Tibial artery (tissue), 4 donors: ENCODE data around the gene SRCIN1.
A peak's percentile ranks its signal among the peaks of the same experiment; 100 is the strongest.

Experiments
- DNase-seq, 2 donors: peaks; one replicate each; pipeline ENCODE4 v3.0.0-alpha.2; 2019
- H3K27ac ChIP-seq, 2 donors: fragments of 200-600 bp; sonication (generic) in 1 of 2; 1 replicate in 1 of 2; 2 replicates in 1 of 2; pipeline ENCODE4 v1.5.1; 2018 to 2019; ENCODE audit warnings: mild to moderate bottlenecking in 1 of 2
- H3K27me3 ChIP-seq, 2 donors: fragments of 200-600 bp; sonication (generic) in 1 of 2; one replicate each; pipeline versions ENCODE4 v1.5.1 to v1.6.0; 2016 to 2019
- H3K36me3 ChIP-seq, 3 donors: fragments of 200-600 bp; sonication (generic) in 2 of 3; one replicate each; pipeline ENCODE4 v1.5.1; 2016 to 2019; ENCODE audit warnings: mild to moderate bottlenecking in 2 of 3
- H3K4me1 ChIP-seq, 4 donors: fragments of 200-600 bp; sonication (generic) in 2 of 4; 1 replicate in 3 of 4; 2 replicates in 1 of 4; pipeline ENCODE4 v1.5.1; 2016 to 2019
- H3K4me3 ChIP-seq, 2 donors: fragments of 200-600 bp; sonication (generic) in 1 of 2; 1 replicate in 1 of 2; 2 replicates in 1 of 2; pipeline ENCODE4 v1.5.1; 2018 to 2019; ENCODE audit warnings: mild to moderate bottlenecking in 2 of 2
- H3K9me3 ChIP-seq, 3 donors: fragments of 200-600 bp; sonication (generic) in 1 of 3; one replicate each; pipeline ENCODE4 v1.5.1; 2016 to 2019
- CTCF ChIP-seq, 2 experiments: fragments of 200-600 bp in 1 of 2; fragments of 450-650 bp in 1 of 2; IDR thresholded peaks; one replicate each; pipeline ENCODE4 v1.5.1; 2017 to 2019; ENCODE audit warnings: antibody characterized with exemption in 2 of 2, mild to moderate bottlenecking in 1 of 2, moderate library complexity in 1 of 2
- intact Hi-C: fragments of 100-400 bp; cut with DNase I; formaldehyde crosslinking; loops from one replicate; pipeline ENCODE4 v1.15.0; 2023; ENCODE audit warnings: low total_unique reads

The SRCIN1 gene

DNA sequence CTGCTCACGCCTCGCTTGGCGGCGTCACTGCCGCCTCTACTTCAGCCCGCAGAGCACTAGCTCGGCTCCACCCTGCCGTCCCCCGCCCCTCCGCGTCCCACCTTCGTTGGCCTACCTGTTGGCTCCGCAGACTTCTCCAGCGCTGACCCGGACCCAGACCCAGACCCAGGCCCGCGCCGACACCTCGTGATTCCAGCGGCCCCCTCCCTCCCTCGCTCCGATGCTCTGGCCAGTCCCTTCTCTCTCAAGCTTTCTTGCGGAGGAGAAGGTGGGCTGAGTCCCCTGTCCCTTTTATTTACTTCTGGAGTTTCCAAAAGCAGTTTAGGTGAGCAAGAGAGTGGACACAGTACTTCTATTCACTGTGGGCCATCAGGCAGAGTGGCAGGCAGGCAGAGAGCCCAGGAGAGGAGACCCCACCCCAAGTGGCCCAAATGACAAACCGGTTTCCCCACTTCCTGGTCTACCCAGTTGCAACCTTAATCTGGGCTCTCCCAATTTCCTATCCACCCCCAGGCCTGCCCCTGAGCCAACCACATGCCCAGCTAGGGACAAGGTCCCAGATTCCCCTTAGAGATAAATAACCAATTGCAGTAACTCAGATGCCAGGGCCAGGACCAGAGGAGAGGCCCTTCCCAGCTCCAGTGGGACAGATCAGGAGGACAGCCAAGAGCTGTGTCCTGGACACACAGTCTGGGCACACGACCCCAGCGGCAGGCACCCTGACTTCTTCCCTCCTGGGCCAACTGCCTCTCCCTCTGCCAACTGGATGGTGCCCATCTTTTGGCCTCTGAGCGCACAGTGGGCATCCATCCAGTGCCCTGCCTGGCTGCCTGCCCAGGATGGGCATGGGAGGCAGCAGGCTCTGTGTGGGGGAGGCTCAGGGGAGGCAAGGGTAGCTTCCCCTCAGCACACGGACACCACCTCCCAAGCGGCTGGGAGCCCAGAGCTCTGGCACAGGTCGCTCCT lies 1.2 kb upstream of the SRCIN1 start:
- Histone ChIP-seq H3K27ac (no peak overlapping the region), H3K9me3 (peaks cover 0 to 7% (median 6%) of the 10 kb centered on the region in 3 donors), H3K36me3 (no peaks in the 10 kb centered on the region), H3K4me3 (peak overlapping the region; percentile 44 to 57), H3K4me1 (peaks cover 0 to 32% (median 21%) of the 10 kb centered on the region in 4 donors), H3K27me3 (peaks cover 0 to 97% of the 10 kb centered on the region in 2 donors)
- no peak for DNase-seq
- peak in 1 of 2 experiments; percentile 1 for TF ChIP-seq CTCF (IDR thresholded peaks at IDR 0.05)
- intact Hi-C loops, result no loop called here

DNA sequence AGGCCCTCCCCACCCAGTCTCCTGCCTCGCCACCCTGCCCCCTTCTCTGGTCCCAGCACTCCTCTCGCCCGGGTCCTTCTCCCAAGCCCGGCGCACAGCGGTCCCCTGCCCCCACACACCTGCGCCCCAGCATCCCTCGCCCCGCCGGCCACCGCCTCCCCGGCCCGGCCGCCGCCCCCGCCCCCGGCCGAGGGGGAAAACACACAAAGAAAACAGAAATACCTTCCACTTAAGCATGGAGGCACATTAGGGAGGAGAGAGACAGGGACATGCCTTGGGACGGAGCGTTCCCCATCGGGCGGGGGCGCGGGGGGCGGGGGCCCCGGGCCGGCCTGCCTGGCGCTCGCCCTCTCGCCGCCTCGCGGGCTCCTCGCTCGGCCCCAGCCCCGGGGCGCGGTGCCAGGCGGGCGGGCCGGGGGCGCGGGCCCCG lies 326 bp downstream of the SRCIN1 start:
- Histone ChIP-seq H3K27me3 (peaks cover 0 to 97% of the 10 kb centered on the region in 2 donors), H3K9me3 (no peaks in the 10 kb centered on the region), H3K4me3 (peak overlapping the region; percentile 44 to 57), H3K36me3 (no peaks in the 10 kb centered on the region), H3K27ac (no peak overlapping the region), H3K4me1 (peaks cover 0 to 40% (median 23%) of the 10 kb centered on the region in 4 donors)
- TF ChIP-seq CTCF (IDR thresholded peaks at IDR 0.05), result no peak
- no peak for DNase-seq
- intact Hi-C loops, result no loop called here

DNA sequence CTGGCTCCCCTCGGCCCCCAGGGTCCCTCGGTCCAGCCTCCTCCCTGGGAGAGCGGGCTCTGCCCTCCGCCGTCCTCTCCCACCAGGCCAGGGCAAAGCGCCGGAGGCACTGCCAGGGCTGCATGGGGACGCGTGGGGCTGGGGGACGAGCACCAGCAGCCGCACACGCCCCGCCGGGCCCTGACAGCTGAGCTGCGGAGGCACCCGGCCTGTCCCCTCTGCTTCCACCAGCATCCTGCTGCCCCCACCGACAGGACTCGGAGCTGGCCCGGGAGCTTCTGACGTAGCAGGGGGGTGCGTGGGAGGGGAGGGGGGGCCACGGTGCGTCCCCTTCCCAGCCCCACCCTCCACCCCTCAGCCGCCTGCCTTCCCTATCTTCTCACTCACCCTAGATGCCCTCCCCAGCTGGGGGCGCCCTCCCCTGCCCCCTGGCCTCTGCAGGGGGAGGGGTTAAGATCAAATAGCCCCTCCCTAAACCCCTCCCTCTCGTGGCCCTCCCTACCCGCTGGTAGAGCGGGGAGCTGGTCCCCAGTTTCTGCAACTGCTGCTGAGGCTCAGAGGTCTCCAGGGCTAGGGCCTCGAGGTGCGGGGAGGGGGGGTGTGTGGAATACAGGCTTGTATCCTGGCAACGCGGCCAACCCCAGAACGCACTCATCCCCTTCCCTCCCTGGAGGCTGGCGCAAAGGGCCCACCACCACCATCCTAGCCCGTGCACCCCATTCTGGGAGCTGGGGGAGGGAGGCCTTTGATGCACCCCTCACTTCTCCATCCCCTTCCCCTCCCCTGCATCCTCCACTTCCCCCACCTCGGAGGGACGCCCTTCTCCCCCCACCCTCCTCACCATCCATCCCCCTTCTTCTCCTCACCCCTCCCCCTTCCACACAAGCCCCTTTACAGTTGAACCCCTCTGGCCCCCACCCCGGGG lies 1.0 kb downstream of the SRCIN1 start:
- Histone ChIP-seq H3K4me1 (peaks cover 0 to 40% (median 23%) of the 10 kb centered on the region in 4 donors), H3K27me3 (peaks cover 0 to 91% of the 10 kb centered on the region in 2 donors), H3K27ac (no peak overlapping the region), H3K4me3 (no peak overlapping the region), H3K9me3 (no peaks in the 10 kb centered on the region), H3K36me3 (no peaks in the 10 kb centered on the region)
- intact Hi-C loops, result no loop called here
- no peak for DNase-seq
- TF ChIP-seq CTCF (IDR thresholded peaks at IDR 0.05), result no peak

- H3K36me3 ChIP-seq, result no peaks in the 10 kb centered on the region
- intact Hi-C loops, result no loop called here
- no peak overlapping the region for H3K4me3 ChIP-seq
- H3K9me3 ChIP-seq, result no peaks in the 10 kb centered on the region
- peaks cover 0 to 40% (median 23%) of the 10 kb centered on the region in 4 donors for H3K4me1 ChIP-seq
- no peak for TF ChIP-seq CTCF (IDR thresholded peaks at IDR 0.05)
- no peak overlapping the region for H3K27ac ChIP-seq
- DNase-seq, result no peak
- H3K27me3 ChIP-seq, result peaks cover 0 to 87% of the 10 kb centered on the region in 2 donors
Measured at GRCh38 chr17:38603786-38604478, 1.8 kb downstream of the SRCIN1 start.
